GM18508 (cell line): Measurements from ENCODE around the gene SNRNP70.
"Not testable (repeated sequence)": the region's sequence is repeated elsewhere in the genome, so short reads cannot be mapped to it uniquely, and the experiment has no call there.

ENCODE experiments used
- ATAC-seq: cut with Tn5 transposase; IDR thresholded peaks from one replicate; pipeline ENCODE4 v1.9.1; 2021; ENCODE audit warnings: moderate number of reproducible peaks; ENCODE audit not compliant: insufficient read depth, unreplicated experiment

The SNRNP70 gene

GRCh38 chr19:49064029-49064629 lies 21.1 kb upstream of the SNRNP70 start:
- ATAC-seq, result no peak

GRCh38 chr19:49064768-49065611 lies 20.3 kb upstream of the SNRNP70 start, which contains the start of gene NTF4:
TSS of gene NTF4 (minus strand) at chr19:49064818. CDS start at chr19:49061997, 2,821 bp downstream.
- no peak for ATAC-seq

- no peak for ATAC-seq
Observed at GRCh38 chr19:49065905-49066512, 19.2 kb upstream of the SNRNP70 start.

GRCh38 chr19:49067554-49067953 lies 17.7 kb upstream of the SNRNP70 start:
- no peak for ATAC-seq

- ATAC-seq, result no peak
Observed at GRCh38 chr19:49069026-49069425, 16.2 kb upstream of the SNRNP70 start.

GRCh38 chr19:49070416-49070815 lies 14.8 kb upstream of the SNRNP70 start:
- ATAC-seq, result no peak

- no peak for ATAC-seq
Observed at GRCh38 chr19:49071860-49072547, 13.2 kb upstream of the SNRNP70 start.

- ATAC-seq, result no peak
Observed at GRCh38 chr19:49073514-49074378, 11.5 kb upstream of the SNRNP70 start.

- not testable (repeated sequence) for ATAC-seq
Observed at GRCh38 chr19:49074869-49075268, 10.4 kb upstream of the SNRNP70 start.

GRCh38 chr19:49080392-49080791 lies 4.9 kb upstream of the SNRNP70 start:
- ATAC-seq, result no peak

- no peak for ATAC-seq
Observed at GRCh38 chr19:49081273-49081672, 4.0 kb upstream of the SNRNP70 start.

- ATAC-seq, result no peak
Observed at GRCh38 chr19:49084206-49085019, 838 bp upstream of the SNRNP70 start.

GRCh38 chr19:49085868-49086232 lies 599 bp downstream of the SNRNP70 start:
- ATAC-seq, result no peak

GRCh38 chr19:49086296-49086695 lies 1.0 kb downstream of the SNRNP70 start:
- no peak for ATAC-seq

- ATAC-seq, result no peak
Observed at GRCh38 chr19:49091391-49092038, 6.3 kb downstream of the SNRNP70 start.

GRCh38 chr19:49092686-49093085 lies 7.4 kb downstream of the SNRNP70 start:
- no peak for ATAC-seq

GRCh38 chr19:49094505-49095482 lies 9.5 kb downstream of the SNRNP70 start:
- no peak for ATAC-seq
